ENCODE results near the gene ELMOD1. TPM values are rescaled to one million over a fixed set of nuclear protein-coding genes. Genes with fewer than 3 reads are reported as not detected.
"Not testable (repeated sequence)": the region's sequence is repeated elsewhere in the genome, so short reads cannot be mapped to it uniquely, and the experiment has no call there.

ELMOD1 gene
- 1 to 10 TPM; 1.6 to 3.3 TPM for total RNA-seq
- long read RNA-seq, donor 1: 0 reads
- long read RNA-seq, donor 2, partial matches to known transcripts: 0 of 1 reads
- long read RNA-seq, donor 2, other reads (novel, unspliced or antisense): 0 of 1 reads

DNA sequence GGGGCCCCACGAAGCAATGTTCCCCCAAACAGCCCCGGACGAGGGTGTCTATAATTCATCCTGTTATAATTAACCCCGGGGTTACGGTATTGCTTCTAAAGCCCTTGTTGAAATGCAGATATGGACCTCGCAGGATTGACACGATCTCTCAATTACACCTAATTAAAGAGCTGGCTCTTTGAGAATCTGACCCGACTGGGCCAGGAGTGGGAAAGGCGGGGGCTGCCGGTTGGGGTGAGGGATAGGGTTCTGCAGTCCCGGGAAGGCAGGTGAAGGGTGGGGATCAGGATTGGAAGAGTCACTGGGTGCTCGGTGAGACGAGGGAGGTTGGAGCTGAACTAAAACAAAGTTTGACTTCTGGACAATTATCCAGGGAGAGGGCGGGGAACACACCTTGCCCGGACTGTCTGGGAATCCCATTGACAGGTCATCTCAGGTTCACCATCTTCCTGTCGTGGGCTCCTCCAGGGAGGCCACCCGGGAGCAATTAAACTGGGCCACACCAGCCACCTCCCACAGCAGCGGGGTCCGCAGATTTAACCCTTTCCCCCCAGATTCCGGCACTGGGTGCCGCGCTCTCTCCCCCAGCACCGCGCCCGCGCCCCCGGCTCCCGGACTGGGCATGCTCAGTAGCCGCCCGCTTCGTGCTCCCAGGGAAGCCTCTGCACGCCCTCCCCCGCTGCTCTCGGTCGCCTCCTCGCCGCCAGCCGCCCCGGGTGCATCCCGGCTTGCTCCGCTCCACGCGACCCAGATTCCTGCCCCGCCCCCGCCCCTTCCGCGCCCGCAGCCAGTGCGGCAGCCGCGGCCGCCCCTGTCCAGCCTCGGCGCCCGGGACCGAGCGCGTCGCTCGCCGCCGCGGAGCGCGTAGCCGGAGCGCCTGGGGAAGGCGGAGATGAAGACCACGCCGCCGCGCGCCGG lies at the start of gene ELMOD1:
Gene ELMOD1, plus strand, starts transcription at position 688 of the 918 bp plus-strand sequence. CDS start 27,043 bp downstream, outside the sequence.
- peak; percentile 85 for DNase-seq (ENCODE audit: low spot score)
- intact Hi-C loops (cut with DNase I): no loop called here

- intact Hi-C loops (cut with DNase I): no loop called here
- DNase-seq (ENCODE audit: low spot score): no peak
Measured at GRCh38 chr11:107545101-107545514, 45.8 kb upstream of the ELMOD1 start.

GRCh38 chr11:107547961-107548360 lies 43.0 kb upstream of the ELMOD1 start:
- no peak for DNase-seq (ENCODE audit: low spot score)

GRCh38 chr11:107549253-107549953 lies 41.5 kb upstream of the ELMOD1 start:
- no peak for DNase-seq (ENCODE audit: low spot score)
- intact Hi-C loops (cut with DNase I): no loop called here

More at GRCh38 chr11:107547961-107548360, 43.0 kb upstream of the ELMOD1 start:
- intact Hi-C loops (cut with DNase I): no loop called here

GRCh38 chr11:107549954-107550285 lies 41.0 kb upstream of the ELMOD1 start:
- no peak for DNase-seq (ENCODE audit: low spot score)
- intact Hi-C loops (cut with DNase I): no loop called here

- DNase-seq (ENCODE audit: low spot score): no peak
- intact Hi-C loops (cut with DNase I): no loop called here
Measured at GRCh38 chr11:107550304-107550703, 40.6 kb upstream of the ELMOD1 start.

- no peak for DNase-seq (ENCODE audit: low spot score)
- intact Hi-C loops (cut with DNase I): no loop called here
Measured at GRCh38 chr11:107561688-107562087, 29.3 kb upstream of the ELMOD1 start.

- intact Hi-C loops (cut with DNase I): no loop called here
- no peak for DNase-seq (ENCODE audit: low spot score)
Measured at GRCh38 chr11:107562647-107563208, 28.2 kb upstream of the ELMOD1 start.

DNA sequence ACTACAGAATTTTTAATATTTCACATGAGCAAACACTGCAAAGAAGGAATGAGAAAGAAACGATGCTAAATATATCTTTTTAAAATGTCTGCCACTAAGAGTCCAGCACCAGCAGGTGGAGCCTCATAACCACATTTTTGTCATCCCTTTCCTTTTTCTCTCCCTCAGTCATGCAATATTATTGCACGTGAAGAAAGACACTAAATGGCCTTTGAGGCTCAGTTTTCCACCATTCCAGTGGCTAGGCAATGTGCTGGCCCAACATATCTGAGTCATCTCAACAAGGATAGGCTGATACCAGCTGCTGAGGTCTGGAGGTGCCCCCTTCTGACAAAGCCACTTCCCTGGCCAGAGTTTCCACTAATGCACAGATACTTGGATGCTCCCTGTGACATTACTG lies 27.2 kb upstream of the ELMOD1 start:
- intact Hi-C loops (cut with DNase I): no loop called here
- no peak for DNase-seq (ENCODE audit: low spot score)

DNA sequence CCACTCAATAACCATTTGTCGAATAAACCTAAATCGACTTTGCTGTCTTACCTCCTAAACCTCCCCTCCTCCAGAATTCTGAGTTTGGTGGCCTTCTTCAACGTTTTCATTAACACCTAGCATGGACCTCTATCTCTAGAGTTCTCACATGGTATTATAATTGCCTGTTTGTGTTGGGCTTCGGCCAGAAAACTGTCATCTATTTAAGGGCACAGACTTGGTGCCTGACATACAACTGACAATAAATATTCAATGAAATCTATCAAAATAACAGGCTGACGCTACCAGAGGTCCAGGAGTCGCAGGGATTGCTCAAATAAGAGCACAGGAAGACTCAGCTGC lies 26.1 kb upstream of the ELMOD1 start:
- intact Hi-C loops (cut with DNase I): loop anchor here in 1 of 2 donors (5.0 kb wide), 2 partner anchors 122 to 207 kb away; no protein-coding TSS in a partner anchor
- no peak for DNase-seq (ENCODE audit: low spot score)

DNA sequence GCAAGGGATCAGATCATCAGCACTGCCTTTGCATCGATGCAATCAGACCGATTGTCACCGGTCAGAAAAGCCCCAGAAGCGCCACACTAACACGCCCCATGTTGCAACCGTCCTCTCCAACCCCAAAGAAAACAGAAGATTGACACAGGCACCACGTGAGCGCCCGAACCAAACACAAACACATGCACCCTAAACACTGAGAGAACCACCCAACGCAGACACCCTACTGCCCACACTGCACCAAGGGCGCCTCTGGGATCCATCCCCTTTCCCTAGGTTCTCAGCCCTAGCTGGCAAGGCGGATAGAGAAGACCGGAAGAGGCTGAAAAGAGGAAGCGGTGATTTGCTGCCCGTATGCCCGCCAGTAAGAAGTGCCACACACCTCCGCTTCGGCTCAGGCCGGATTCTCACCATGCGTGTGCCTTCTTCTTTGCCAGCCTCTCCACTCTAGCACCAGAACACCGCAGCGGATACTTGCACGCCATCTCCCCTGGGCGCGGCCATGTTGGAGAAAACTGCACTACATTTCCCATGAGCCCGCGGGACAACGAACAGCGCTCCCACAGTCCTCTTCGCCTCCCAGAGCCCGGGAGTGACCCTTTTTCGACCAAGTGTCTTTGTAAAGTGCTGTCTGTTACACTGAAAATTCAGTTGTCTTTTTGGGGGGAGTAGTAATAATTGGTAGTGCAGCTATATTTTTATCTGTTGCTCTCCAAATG lies 25.6 kb upstream of the ELMOD1 start, which contains the start of gene ALKBH8:
Gene ALKBH8, minus strand, starts transcription at position 517 of the 719 bp plus-strand sequence. CDS start 4,842 bp downstream, outside the sequence.
- peak; percentile 91 for DNase-seq (ENCODE audit: low spot score)
- intact Hi-C loops (cut with DNase I): loop anchor here in 1 of 2 donors (5.0 kb wide), 2 partner anchors 122 to 207 kb away; no protein-coding TSS in a partner anchor

- DNase-seq (ENCODE audit: low spot score): not testable (repeated sequence)
- intact Hi-C loops (cut with DNase I): loop anchor here in 1 of 2 donors (5.0 kb wide), 2 partner anchors 121 to 206 kb away; no protein-coding TSS in a partner anchor
Measured at GRCh38 chr11:107565955-107566501, 24.9 kb upstream of the ELMOD1 start.

GRCh38 chr11:107566569-107566968 lies 24.4 kb upstream of the ELMOD1 start:
- intact Hi-C loops (cut with DNase I): loop anchor here in 1 of 2 donors (5.0 kb wide), 2 partner anchors 121 to 206 kb away; no protein-coding TSS in a partner anchor
- no peak for DNase-seq (ENCODE audit: low spot score)

GRCh38 chr11:107567739-107568335 lies 23.1 kb upstream of the ELMOD1 start:
- DNase-seq (ENCODE audit: low spot score): no peak
- intact Hi-C loops (cut with DNase I): loop anchor here (1.0 to 5.0 kb wide), 3 partner anchors 118 to 204 kb away; no protein-coding TSS in a partner anchor

- no peak for DNase-seq (ENCODE audit: low spot score)
- intact Hi-C loops (cut with DNase I): loop anchor here in 1 of 2 donors (10.0 kb wide), 1 partner anchor 205 kb away; no protein-coding TSS in a partner anchor
Measured at GRCh38 chr11:107570015-107570414, 20.9 kb upstream of the ELMOD1 start.

GRCh38 chr11:107573438-107573837 lies 17.5 kb upstream of the ELMOD1 start:
- DNase-seq (ENCODE audit: low spot score): no peak
- intact Hi-C loops (cut with DNase I): loop anchor here in 1 of 2 donors (10.0 kb wide), 1 partner anchor 201 kb away; no protein-coding TSS in a partner anchor

- intact Hi-C loops (cut with DNase I): loop anchor here (5.0 to 10.0 kb wide), 2 partner anchors 116 to 198 kb away; no protein-coding TSS in a partner anchor
- not testable (repeated sequence) for DNase-seq (ENCODE audit: low spot score)
Measured at GRCh38 chr11:107576497-107577345, 14.2 kb upstream of the ELMOD1 start.
